Mucosa of descending colon (tissue), 3 donors: ENCODE measurements around the gene ZBTB9. TPM values are rescaled to one million over a fixed set of nuclear protein-coding genes. Genes with fewer than 3 reads are reported as not detected.

Experiments
- ATAC-seq: fragments of 200-7000 bp; cut with Tn5 transposase; one replicate; pipeline ENCODE4 v1.9.1; 2020; ENCODE audit warnings: mild to moderate bottlenecking, moderate library complexity
- DNase-seq, 3 donors: peaks; one replicate each; pipeline ENCODE4 v3.0.0-alpha.2; 2020
- H3K36me3 ChIP-seq: fragments of 200-600 bp; one replicate; pipeline ENCODE4 v1.8.0; 2021; ENCODE audit warnings: low read depth, mild to moderate bottlenecking
- H3K4me1 ChIP-seq: fragments of 200-600 bp; one replicate; pipeline ENCODE4 v1.8.0; 2021; ENCODE audit warnings: low read depth, mild to moderate bottlenecking
- H3K4me3 ChIP-seq: fragments of 200-600 bp; one replicate; pipeline ENCODE4 v1.8.0; 2021; ENCODE audit warnings: mild to moderate bottlenecking
- H3K9me3 ChIP-seq: fragments of 200-600 bp; one replicate; pipeline ENCODE4 v1.8.0; 2021; ENCODE audit warnings: mild to moderate bottlenecking
- CTCF ChIP-seq: fragments of 200-600 bp; IDR thresholded peaks from one replicate; pipeline ENCODE4 v1.8.0; 2022; ENCODE audit warnings: antibody characterized with exemption, mild to moderate bottlenecking
- intact Hi-C, 2 donors: fragments of 100-400 bp; cut with DNase I in 1 of 2; cut with micrococcal nuclease in 1 of 2; formaldehyde crosslinking; loops; one replicate each; pipeline versions ENCODE4 v1.11.0 to v1.11.1; 2022; cut with DNase I, micrococcal nuclease
- total RNA-seq, 3 donors: library from RNA; stranded (reverse); fragmentation: NEBNext Ultra II Directional in 2 of 3; extraction: Animal tissue kit (Norgen Biotek cat#: 25700) in 2 of 3; gene quantifications; one replicate each; pipeline versions ENCODE4 v1.2.1 to v1.2.4, GENCODE V29; 2021 to 2023
- donor health status: DM: no; HTN: no; CAD: no; lungs with moderate emphysema.
- donor health status: DM: no; HTN: no; CAD: no.
- donor health status: DM: no; HTN: yes; CAD: no.

ZBTB9 gene
- total RNA-seq, 3 donors from 2014 or later: 4.3 to 5.8 (median 4.5) TPM

- Histone ChIP-seq H3K4me1 (peaks cover 30% of the 10 kb centered on the region), H3K4me3 (no peak overlapping the region), H3K36me3 (no peaks in the 10 kb centered on the region), H3K9me3 (no peaks in the 10 kb centered on the region)
- intact Hi-C loops: no loop called here
- DNase-seq: no peak
- no peak for ATAC-seq
- TF ChIP-seq CTCF: no peak
These were observed 27.5 kb upstream of the ZBTB9 start for GRCh38 chr6:33426590-33427511.

- no peak for TF ChIP-seq CTCF
These were observed 26.7 kb upstream of the ZBTB9 start for GRCh38 chr6:33427585-33428223.

GRCh38 chr6:33428224-33428965 is 26.0 kb upstream of the ZBTB9 start:
- Histone ChIP-seq H3K36me3 (no peaks in the 10 kb centered on the region), H3K4me1 (peaks cover 30% of the 10 kb centered on the region), H3K9me3 (no peaks in the 10 kb centered on the region), H3K4me3 (peak overlapping the region; percentile 28)
- intact Hi-C loops: no loop called here
- peak; percentile 22 for TF ChIP-seq CTCF
- DNase-seq (peak; percentile 43 to 77 (median 52)), ATAC-seq (peak; percentile 28)

More at GRCh38 chr6:33427585-33428223, 26.7 kb upstream of the ZBTB9 start:
- intact Hi-C loops: no loop called here
- peak; percentile 69 to 82 (median 77) for DNase-seq
- peaks cover 30% of the 10 kb centered on the region for H3K4me1 ChIP-seq
- no peaks in the 10 kb centered on the region for H3K9me3 ChIP-seq
- ATAC-seq: peak; percentile 4
- peak overlapping the region; percentile 28 for H3K4me3 ChIP-seq
- H3K36me3 ChIP-seq: no peaks in the 10 kb centered on the region

GRCh38 chr6:33428966-33429749 is 25.2 kb upstream of the ZBTB9 start:
- intact Hi-C loops: no loop called here

More at GRCh38 chr6:33428966-33429749, 25.2 kb upstream of the ZBTB9 start:
- DNase-seq (peak in 1 of 3 donors; percentile 22), ATAC-seq (no peak)
- no peak for TF ChIP-seq CTCF
- no peak overlapping the region for H3K4me3 ChIP-seq
- no peaks in the 10 kb centered on the region for H3K36me3 ChIP-seq
- peaks cover 27% of the 10 kb centered on the region for H3K4me1 ChIP-seq
- H3K9me3 ChIP-seq: no peaks in the 10 kb centered on the region
